Stimulated activated CD4-positive, alpha-beta T cell treated with anti-CD3 and anti-CD28 coated beads, Interleukin-12 subunit alpha, Interleukin-12 subunit beta, amount 100 ng/mL, for 4 hours (primary cell): ENCODE measurements around the gene LSAMP.
"Not testable (repeated sequence)": the region's sequence is repeated elsewhere in the genome, so short reads cannot be mapped to it uniquely, and the experiment has no call there.

Experiments used
- DNase-seq: peaks from one replicate; pipeline ENCODE4 v3.0.0-alpha.2; 2020

LSAMP gene

DNA sequence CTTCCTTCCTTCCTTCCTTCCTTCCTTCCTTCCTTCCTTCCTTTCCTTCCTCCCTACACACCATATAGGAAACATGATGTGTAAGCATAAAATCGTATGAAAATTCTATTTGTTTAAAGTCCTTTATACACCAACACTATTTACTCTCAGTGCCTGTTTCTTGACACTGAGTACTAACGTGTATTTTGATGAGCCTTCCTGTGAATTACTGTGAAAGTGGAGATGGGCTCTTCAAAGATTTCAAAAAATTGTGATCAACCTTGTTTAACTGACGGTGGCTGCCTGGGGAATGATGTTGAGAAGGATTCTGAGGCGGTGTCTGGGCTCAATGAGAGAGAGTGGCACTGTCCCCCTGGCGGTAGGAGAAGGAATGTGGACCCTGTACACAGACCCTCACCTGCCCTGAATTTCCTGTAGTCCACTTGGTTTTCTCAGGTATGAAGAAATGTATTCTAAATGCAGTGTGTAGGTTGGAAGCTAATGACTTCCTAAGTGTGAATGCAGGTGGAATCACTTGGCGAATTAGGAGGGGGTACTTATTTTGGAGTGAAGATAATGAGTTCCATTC, 584.0 kb downstream of the LSAMP start:
- no peak for DNase-seq

DNA sequence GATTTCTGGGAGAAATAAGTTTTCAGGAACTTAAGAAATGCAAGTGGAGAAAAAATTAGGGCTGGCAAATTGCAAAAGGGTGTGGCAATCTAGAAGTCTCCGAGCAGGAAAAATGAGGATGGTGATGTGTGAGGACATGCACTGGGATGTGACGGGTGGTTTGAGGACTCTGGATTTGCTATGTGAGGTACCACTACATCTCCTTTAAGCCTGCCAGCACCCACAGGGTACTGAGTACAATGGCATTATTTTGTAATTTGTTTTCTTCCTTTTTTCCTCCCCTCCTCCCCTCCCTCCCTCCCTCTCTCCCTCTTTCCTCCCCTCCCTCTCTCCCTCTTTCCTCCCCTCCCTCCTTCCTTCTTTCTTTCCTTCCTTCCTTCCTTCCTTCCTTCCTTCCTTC, 584.5 kb downstream of the LSAMP start:
- DNase-seq, result no peak

DNA sequence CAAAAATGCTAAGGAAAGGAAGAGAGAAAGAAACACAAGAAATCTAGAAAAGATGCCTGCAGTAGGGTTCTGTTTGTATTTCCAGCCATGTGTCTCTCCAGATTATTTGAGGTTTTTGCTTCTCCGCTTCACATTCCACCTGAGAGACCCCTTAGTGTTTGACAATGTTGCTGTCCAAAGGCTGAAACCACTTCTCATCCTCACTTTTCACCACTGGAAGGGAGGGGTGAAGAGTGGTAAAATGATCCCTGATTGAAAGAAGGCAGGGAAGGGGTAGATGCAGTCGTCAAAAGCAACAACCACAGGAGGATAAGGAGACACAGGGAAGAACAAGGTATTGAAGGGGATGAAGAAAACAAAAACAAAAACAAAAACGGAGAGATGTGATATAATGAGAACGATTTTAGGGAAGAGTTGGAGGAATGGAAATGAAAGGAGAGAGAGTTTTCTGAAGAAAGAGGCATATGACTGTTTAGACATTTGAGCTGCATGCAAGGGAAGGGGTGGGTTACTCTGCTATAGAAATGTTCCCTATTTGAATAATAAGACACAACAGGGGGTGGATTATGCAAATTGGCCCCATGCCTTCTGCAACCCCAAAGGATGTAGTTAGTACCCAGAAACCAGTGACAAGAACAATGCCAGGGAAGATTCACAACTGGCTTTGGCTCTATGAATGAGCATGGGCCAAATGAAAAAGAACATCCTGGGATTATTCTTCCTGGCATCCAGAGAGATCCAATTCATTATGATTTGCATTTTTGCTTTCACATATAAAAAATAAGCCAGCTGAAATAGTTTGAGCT, 586.1 kb downstream of the LSAMP start:
- no peak for DNase-seq

DNA sequence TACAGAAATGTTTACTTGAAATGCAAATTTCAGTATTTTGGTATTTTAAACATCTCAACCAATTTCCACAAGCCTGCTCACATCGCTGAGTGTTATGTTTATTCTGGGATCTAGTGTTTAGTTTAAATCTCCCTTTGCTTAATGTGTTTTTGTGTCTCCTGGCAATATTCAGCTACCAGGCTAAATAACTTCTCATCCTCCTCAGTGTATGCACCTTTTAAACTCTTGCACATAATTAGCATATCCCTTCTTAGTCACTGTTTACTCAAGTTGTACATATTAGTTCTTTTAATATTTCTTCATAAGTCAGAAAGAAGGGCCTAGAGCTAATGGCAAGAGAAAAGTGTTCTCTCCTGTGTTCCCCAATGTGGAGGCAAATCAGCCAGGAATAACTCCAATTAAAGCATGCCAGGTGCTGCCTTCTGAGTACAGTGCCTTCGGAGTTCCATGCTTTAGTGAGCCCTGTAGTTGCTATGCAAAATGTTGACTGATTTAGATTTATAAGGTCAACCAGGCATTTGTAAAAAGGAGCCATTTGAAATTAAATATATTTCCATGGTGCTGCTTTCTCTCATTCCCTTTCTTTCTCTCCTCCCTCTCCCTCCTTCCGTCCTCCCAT, 587.7 kb downstream of the LSAMP start:
- DNase-seq, result no peak

DNA sequence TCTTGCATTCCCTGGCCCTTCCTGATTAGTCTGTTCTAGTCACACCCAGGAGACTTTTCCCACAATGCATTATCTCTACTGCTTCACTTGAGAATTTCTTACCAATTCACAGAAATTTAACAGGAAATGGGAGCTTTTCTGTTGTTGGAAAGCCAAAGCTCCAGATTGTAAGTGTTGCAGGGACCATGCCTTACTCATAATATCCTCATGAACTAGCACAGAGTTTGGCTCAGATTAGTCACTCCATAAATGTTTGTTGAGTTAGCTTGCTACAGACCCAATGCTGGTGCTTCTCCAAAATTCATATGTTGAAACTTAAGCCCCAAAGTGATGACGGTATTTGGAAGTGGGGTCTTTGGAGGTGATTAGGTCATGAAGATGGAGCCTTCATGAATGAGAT, 589.4 kb downstream of the LSAMP start:
- DNase-seq, result no peak

DNA sequence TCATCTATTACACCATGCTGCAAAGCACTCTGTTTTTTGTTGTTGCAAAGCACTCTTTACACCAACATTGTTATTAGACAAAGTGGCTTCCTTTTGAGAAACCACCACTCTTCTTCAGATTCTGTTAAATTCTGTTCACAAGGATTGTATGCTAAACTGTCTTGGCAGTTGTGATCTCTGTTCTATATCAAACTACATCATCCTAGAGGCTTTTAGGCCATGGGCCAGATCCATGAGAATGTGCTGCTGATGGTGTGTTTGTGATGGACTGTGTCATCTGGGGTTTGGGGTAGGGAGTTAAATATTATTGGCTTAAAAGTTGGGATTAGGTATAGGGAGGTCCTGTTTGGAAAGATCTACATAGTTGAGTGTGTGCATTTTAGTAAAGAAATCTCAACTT, 592.2 kb downstream of the LSAMP start:
- DNase-seq, result no peak

DNA sequence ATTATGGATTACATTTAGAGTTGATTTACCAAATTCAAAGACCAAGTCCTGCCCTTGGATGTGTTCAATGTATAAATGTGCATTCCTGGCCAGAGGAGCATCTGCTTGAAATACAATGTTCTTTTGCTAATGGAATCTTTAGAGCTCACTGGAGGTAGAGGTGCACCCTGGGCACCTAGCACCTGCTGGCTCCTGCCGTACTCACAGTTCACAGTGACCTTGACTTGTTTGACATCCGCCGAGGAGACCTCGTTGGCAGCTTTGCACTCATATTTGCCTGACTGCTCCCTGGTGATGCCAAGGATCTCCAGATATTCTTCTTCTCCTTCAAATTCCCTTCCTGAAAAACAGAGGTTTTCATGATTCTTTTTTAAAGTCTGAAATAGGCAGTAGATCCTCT, 593.0 kb downstream of the LSAMP start:
- no peak for DNase-seq

DNA sequence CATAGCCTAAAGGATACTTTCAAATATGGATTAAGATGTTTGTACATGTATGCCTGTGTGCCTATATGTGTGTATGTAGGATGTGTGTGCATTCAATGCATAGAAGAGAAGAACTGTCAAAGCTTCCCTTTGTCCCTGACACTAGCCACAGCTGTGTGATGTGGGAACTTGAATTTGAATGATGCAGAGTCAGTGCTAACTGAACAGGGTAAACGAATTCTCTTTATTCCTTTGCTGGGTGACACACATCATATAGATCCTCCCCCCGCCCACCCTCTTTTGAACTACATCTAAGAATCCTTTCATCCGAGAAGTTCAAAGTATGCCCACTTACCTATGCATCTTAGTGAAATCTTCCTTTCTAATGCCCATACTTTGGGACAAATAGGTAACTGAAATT, 593.7 kb downstream of the LSAMP start:
- no peak for DNase-seq

DNA sequence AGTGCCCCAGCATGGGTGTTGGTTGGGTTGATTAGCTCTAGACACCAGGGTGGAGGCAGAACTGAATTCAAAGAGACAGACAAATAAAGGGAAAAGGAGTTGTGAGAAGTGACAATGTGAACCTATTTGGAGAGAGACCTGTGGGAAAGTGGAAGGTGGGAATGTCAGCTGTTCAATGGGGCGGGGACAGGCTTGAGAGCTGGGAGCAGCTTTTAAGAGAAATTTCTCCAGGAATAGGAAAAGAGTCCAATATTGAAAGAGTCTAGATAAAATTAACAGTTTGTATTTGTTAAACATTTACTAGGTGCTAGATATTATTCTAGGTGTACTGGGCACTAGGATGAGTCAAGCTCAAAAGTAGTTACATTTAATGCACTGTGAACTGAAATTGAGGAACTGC, 596.6 kb downstream of the LSAMP start:
- DNase-seq, result no peak

DNA sequence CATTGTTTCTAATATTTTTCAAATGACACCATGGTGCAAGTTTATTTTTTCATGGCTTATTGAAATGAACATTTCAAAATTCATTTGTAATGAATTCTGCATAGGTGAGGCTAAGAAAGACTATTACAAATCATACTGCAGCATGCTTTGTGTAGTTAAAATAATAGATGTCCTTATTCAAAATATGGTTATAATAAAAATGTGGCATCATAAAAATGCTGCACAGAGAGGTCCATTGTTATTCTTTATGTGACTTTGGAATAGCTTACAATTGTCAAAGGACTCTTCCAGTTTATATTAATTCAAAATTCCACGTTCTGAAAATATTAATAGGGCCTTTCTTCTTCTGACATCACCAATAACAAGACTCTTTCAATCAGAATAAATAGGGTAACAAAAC, 599.3 kb downstream of the LSAMP start:
- no peak for DNase-seq

DNA sequence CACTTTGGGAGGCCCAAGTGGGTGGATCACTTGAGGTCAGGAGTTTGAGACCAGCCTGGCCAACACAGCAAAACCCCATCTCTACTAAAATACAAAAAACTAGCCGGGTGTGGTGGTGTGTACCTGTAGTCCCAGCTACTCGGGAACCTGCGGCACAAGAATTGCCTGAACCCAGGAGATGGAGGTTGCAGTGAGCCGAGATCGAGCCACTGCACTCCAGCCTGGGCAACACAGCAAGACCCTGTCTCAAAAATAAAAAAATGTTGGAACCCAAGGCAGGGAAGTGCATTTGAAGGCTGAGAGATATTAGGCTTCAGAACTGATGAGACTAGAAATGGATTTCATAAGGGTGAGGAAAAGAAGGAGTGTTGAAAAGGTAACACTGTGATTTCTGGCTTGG, 600.6 kb downstream of the LSAMP start:
- not testable (repeated sequence) for DNase-seq

DNA sequence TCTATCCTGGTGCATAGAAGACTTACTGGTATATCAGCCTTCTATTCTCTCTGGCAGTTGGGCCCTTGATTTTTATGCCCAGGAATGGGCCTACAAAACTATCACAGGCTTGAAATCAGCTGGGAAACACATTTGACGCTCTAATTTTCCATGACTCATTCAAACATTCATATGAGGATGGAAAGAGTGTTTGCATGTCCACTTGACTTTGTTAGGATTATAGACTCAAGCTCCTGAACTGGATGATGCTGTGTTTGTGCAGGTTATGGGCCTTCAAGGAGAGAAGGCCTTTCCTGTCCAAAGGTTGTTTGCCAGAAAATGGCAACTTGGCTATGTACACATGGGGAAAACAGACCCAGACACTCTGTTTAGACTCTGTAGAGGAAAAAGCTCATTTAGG, 602.1 kb downstream of the LSAMP start:
- no peak for DNase-seq

DNA sequence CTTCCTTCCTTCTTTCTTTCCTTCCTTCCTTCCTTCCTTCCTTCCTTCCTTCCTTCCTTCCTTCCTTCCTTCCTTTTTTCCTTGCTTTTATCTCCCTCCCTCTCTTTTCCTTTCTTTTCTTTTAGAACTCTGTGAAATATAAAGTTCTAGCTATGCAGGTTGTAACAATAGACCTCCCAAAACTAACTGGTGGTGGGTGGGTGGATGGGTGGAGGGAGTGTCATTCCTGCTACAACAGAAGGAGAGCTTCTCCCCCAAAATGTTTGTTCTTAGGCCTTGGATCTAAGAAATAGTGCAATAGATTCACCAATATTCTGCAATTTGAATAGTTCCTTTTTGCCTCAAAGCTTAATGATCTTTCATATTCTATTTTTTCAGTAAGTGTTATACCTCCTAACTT, 606.0 kb downstream of the LSAMP start:
- DNase-seq, result no peak

DNA sequence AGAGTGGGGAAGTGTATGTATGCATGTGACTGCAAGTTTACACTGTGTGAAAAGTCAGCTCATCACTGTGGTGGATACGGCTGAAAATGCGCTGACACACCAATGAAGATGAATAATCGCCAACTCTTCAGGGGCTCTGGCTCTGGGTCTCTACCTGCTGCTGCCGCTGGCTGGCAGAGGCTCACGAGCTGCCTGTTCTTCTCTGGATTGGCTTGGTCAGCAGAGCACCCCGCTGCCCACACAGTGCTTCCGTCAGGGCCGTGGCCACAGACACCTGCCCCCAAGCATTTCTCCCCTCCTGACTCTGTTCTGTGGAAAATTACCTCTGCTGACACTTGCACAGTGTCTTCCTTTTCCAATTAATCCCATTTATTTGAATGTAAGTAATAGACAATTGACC, 606.5 kb downstream of the LSAMP start:
- DNase-seq, result no peak

DNA sequence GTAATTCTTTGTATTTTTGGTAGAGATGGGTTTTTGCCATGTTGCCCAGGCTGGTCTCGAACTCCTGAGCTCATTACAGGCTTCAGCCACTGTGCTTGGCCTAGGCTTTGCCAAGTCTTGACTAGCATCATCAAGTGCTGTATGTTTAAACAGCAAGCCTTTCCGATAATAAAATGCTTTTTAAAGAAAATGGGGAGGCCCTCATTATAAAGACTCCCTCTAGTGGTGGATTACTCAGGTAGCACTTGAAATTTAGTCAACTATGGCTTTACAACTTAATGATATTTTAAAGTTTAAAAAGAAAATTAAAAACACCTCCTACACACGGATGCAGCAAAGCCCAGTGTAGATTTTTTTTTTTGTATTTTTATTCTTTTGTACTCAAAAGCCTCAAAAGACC, 608.3 kb downstream of the LSAMP start:
- DNase-seq, result no peak

DNA sequence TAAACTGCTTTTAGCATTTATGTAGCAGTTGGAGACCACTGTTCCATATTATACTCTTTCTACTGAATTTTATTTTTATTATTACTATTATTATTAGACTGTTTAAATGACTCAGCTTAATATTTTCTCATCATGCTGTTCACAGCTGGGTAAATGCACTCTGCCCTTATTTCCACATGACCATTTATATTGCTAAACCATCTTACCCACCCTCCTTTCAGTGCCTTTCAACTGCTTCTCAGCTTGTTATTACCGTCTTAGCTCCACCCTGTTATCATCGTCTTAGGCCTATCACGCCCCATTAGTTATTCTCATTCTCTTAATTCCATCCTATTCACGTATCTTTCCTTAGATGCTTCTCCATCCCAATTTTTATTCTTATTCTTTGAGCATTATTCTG, 609.3 kb downstream of the LSAMP start:
- no peak for DNase-seq

DNA sequence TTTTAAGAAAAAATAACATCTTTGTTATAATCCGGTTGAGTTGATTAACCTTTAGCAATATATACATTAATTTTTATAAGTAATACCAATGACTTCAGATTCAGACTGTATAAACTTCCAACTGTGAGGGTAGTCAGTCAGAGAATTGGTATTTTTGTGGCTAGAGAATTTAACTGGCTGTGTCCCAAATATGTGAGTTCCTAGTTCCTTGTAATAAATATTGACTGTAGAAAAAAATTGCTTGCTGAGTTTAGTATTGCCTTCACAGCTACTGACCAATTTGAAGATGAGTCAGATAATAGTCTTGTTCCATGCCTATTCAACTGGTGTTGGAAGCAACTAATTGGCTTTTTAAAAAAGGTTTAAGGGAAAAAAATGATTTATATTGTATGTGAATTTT, 611.2 kb downstream of the LSAMP start:
- no peak for DNase-seq

DNA sequence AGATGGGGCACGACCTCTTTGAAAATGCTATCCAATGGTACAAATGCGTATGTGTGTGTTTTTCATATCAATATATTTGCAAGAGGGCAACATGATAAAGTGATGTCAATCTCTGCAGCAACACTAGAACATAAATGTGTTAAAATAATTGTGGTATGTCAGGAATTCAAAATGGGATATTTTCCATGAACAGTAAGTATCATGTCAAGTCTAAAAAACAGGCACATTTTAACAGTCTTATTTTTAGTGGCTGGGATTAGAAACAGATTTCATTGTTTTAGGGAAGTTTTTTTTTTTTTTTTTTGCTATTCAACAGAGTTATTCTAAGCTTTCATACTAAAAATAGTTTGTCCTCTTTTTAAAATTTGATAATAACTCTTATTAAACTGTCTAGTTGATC, 612.2 kb downstream of the LSAMP start:
- DNase-seq, result no peak

DNA sequence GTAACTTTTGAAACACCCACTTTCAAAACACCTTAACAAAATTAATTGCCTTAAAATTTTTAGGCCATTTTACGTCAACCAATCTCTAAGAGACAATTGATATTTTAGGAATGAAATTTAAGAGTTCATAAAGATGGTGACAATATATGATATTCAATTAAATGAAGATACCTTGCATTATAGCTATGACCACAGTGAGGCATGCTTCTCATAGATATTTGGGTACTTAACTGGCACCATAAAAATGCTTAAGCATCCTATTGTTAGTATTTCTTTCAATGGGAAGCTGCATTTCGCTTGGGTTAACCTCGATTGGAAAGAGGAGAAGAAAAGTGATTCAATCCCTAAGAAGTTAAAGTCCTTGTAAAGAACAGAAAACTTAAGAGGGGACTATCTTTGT, 613.0 kb downstream of the LSAMP start:
- no peak for DNase-seq

DNA sequence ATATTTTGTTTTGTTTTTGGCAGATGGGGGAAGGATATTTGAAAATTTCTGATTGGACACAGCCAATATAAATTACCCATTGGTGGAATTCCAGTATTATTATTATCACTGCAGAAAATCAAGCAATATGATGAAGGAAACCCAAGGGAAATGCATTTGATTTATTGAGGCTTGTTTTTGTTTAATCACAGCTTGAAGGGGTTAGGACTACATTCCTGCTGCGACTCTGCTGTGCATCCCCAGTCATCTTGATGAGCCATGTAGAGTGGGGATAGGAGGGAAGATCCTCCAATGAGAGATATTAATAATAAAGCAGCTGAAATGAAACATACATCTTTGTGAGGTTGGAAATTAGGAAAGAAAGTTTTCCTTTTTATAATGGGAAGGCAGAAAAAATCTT, 613.4 kb downstream of the LSAMP start:
- DNase-seq, result no peak

DNA sequence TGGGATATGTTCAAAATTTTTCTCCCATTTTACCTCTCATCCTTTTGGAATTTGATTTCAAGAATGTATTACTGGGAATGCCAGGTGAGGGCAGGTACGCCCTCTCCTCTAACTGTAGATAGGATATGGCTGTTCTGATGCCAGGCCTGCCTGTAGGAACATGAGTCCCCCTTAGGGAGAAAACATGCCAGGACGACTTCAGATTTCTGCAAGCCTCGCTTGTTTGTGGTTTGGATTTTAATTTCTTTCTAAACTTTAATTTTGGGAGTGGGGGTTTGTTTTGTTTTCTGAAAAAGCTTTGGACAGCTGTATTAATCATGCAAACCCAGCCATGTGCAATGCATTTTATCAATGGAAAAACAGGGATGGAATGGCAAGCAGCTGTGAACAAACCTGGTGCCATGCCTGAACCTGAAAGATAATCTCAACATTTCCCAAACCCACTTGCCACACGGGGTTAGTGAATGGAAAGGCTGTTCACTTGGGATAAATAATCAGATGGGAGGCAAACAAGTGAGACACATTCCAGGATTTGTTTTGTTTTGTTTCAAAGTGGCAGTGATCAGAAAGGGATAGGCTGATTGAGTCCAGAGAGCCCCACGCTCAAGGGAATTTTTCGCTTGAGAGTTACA, 614.4 kb downstream of the LSAMP start:
- no peak for DNase-seq

DNA sequence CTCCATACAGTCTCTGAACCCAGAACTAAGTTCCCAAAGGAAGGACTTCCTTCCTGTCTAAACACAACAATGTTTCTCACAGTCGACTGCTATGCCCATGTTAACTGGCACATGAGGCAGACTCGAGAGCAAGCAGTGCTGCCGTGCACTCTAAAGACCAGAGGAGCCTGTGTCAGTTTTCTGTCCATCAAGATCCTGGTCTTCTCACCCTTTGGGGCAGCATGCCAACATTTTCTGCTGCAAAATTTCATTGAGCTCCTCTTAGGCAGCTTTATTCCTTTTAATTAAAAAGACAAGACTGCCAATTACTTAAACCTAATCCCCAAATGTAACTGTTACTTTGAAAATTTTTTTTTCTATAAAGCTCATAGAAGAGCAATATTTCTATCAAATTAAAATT, 616.9 kb downstream of the LSAMP start:
- DNase-seq, result no peak

DNA sequence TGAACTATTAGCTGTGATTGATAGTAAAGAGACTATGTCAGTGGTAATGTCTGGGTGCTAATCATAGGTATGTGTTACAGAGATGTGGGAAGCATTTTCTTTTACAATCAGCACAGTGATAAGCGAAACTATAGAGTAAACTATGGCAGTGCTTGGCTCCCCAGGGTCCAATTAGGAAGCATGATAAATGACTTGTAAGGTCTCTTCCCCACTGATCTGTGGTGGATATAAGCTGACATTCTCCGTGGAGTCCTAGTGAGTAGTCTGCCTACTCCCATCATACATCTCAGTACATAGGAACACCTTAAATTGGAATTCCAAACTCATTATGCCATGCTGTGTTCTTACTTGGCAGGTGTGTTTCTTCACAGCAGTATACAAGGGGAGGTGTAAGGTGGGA, 617.8 kb downstream of the LSAMP start:
- DNase-seq, result no peak

DNA sequence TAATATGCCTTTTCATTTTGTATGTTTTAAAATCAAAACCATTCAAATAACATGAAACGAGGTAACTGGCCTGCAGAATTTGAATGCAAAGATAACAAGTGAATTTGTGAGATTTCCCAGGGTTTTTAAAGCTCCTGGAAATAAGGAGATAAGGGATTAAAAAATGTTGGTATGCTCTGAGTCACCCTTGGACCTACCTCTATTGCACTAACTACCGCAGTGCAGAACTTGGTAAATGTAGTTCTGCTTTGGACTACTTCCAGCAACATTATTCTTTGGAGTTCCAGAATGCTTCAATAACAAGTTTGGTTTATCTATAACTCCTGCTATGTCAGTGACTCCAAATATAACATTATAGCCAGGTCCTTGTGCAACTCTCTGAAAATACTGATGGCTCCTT, 620.2 kb downstream of the LSAMP start:
- no peak for DNase-seq
